ENCODE measurements around the gene GLIS1. TPM values are rescaled to one million over a fixed set of nuclear protein-coding genes. Genes with fewer than 3 reads are reported as not detected.
"Not testable (repeated sequence)": the region's sequence is repeated elsewhere in the genome, so short reads cannot be mapped to it uniquely, and the experiment has no call there.

Gene GLIS1
- polyA plus RNA-seq, 3 donors, result 0.22 to 3.7 (median 0.56) TPM

GRCh38 chr1:53651356-53651755, 87.6 kb downstream of the GLIS1 start:
- 70 to 86% (median 73%) methylated on average over 1 of the region's 1 CpG for WGBS, 3 donors
- no peak overlapping the region for H3K27ac ChIP-seq (ENCODE audit: low read depth, low read length)

- 76 to 88% (median 82%) methylated on average over 7 of the region's 7 CpGs for WGBS, 3 donors
Measured at GRCh38 chr1:53648516-53648915, 90.4 kb downstream of the GLIS1 start.

DNA sequence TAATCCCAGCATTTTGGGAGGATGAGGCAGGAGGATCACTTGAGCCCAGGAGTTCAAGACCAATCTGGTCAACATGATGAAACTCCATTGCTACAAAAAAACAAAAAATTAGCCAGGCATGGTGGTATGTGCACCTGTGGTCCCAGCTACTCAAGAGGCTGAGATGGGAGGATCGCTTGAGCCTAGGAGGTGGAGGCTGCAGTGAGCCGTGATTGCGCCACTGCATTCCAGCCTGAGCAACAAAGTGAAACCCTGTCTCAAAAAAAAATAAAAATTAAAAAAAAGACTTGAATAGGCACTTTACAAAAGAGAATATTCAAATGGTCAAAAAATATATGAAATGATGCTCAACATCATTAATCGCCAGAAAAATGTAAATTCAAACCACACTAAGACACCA, 91.0 kb downstream of the GLIS1 start:
- 90 to 95% (median 93%) methylated on average over 4 of the region's 4 CpGs for WGBS, 3 donors
- not testable (repeated sequence) for H3K27ac ChIP-seq (ENCODE audit: low read depth, low read length)

More at GRCh38 chr1:53648516-53648915, 90.4 kb downstream of the GLIS1 start:
- H3K27ac ChIP-seq (ENCODE audit: low read depth, low read length), result no peak overlapping the region

- no peak overlapping the region for H3K27ac ChIP-seq (ENCODE audit: low read depth, low read length)
Measured at GRCh38 chr1:53646732-53647131, 92.2 kb downstream of the GLIS1 start.

- WGBS, 3 donors, result 69 to 89% (median 78%) methylated on average over 1 of the region's 1 CpG
- no peak overlapping the region for H3K27ac ChIP-seq (ENCODE audit: low read depth, low read length)
Measured at GRCh38 chr1:53645690-53646078, 93.3 kb downstream of the GLIS1 start.

GRCh38 chr1:53644909-53645689, 93.9 kb downstream of the GLIS1 start:
- WGBS, 3 donors, result 82 to 85% (median 83%) methylated on average over 14 of the region's 14 CpGs
- no peak overlapping the region for H3K27ac ChIP-seq (ENCODE audit: low read depth, low read length)

- WGBS, 3 donors, result 78 to 89% (median 78%) methylated on average over 7 of the region's 7 CpGs
- no peak overlapping the region for H3K27ac ChIP-seq (ENCODE audit: low read depth, low read length)
Measured at GRCh38 chr1:53644496-53644895, 94.5 kb downstream of the GLIS1 start.

- no peak overlapping the region for H3K27ac ChIP-seq (ENCODE audit: low read depth, low read length)
- WGBS, 3 donors, result 71 to 86% (median 78%) methylated on average over 4 of the region's 4 CpGs
Measured at GRCh38 chr1:53643881-53644390, 95.0 kb downstream of the GLIS1 start.

GRCh38 chr1:53643041-53643880, 95.7 kb downstream of the GLIS1 start:
- WGBS, 3 donors, result 78 to 84% (median 80%) methylated on average over 17 of the region's 17 CpGs
- no peak overlapping the region for H3K27ac ChIP-seq (ENCODE audit: low read depth, low read length)

DNA sequence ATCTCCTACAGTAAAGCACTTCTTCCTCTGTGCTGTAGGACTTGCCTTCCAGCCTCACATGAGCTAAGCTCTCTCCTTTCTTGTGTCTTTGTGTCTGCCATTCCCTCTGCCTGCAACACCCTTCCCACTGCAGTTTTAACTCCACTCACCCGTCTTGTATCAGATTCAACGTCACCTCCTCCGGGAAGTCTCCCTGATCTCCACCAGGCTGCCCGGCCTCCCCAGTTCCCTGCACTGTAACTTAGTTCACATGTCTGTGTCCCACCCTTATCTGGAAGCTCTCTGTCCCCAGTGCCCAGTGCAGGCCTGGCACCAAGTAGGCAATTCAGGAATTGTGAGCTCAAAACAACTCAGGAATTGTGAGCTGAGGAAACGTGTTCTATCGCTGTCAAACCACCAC, 96.4 kb downstream of the GLIS1 start:
- whole genome bisulfite sequencing, 3 donors, result 76 to 93% (median 78%) methylated on average over 6 of the region's 6 CpGs
- H3K27ac ChIP-seq (ENCODE audit: low read depth, low read length), result no peak overlapping the region

- 80 to 95% (median 88%) methylated on average over 7 of the region's 7 CpGs for WGBS, 3 donors
- no peak overlapping the region for H3K27ac ChIP-seq (ENCODE audit: low read depth, low read length)
Measured at GRCh38 chr1:53642215-53642555, 96.8 kb downstream of the GLIS1 start.

DNA sequence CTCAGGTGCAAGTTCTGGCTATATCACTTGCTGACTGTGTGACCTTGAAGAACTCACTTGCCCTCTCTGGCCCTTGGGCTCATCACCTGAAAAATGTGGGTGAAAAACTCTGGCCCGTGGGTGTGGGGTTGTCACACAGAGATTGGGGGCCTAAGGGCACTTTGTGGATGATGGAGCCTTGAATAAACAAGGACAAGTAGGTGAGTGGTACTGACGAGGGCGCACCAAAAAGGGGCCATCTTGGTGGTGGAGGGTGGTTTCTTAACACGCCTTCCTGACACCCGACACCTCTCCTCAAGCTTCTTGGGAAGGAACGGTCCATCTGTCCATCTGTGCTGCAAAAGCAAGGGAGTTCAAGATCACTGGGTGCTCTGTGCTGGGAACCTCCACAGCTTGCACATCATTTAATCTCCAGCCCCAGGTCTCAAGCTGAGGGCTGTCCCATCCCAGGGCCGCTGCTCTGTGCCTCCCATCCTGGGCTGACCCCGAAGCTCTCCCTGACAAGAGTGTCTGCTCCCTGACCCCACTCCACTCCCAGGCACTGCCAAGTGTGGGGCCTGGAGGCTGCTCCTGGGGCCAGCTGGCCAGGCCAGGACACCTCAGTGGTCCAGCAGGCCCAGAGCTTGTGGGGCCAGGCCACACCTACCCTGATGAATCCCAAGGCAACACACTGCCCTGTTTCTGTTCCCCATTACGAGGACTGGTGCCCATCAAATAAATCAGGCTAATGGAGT, 97.3 kb downstream of the GLIS1 start:
- no peak overlapping the region for H3K27ac ChIP-seq (ENCODE audit: low read depth, low read length)
- WGBS, 3 donors, result 67 to 90% (median 88%) methylated on average over 9 of the region's 9 CpGs

DNA sequence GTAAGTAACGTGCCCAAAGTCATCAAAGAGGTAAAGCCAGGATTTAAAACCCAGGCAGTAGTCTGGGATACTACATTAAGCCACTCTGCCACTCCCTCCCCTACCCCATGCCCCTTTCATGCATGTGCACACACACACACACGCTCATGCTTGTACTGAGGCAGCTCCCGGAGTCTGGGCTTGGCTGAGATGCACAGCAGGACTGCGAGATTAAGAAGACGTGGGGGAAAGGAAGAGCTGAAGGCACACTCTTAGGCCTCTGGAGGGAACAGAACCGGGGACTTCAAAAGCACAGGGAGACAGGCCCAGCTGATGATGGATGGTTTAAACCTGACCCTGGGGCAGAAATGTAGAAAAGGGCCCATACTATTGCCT, 98.3 kb downstream of the GLIS1 start:
- WGBS, 3 donors, result 60 to 73% (median 70%) methylated on average over 6 of the region's 6 CpGs
- no peak overlapping the region for H3K27ac ChIP-seq (ENCODE audit: low read depth, low read length)

DNA sequence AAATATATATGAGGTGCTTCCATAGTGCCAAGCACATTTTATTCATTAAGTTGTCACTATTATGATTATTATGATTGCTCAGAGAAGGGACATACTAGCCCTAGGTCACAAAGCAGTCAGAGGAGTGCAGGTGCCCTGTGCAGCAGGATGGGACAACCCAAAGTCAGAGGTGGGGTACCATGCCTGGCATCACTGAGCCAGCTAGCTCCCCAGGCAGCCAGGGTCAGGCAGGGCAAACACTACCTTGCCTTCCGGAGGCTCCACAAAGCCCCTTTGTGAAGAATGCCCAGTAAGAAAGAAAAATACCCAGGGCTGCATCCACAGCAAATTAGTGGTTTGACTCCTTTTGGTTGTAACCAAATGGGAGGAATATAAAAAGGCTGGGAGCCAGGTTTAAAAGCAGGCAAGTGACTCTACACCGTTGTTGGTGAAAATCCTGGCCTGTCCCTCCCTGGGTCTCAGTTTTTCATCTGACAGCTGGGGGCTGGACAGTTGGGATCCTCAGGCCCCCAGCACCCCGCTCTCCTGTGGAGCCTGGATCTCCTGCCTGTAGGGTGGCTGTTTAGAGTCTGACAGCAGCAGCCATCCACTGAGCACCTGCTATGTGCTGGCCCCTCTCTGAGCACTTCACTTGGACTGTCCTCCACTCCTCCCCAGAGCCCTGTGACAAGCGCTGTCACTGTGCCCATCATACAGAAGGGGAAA, 98.8 kb downstream of the GLIS1 start:
- WGBS, 3 donors, result 73 to 89% (median 84%) methylated on average over 4 of the region's 4 CpGs
- H3K27ac ChIP-seq (ENCODE audit: low read depth, low read length), result no peak overlapping the region

GRCh38 chr1:53639251-53639763, 99.7 kb downstream of the GLIS1 start:
- H3K27ac ChIP-seq (ENCODE audit: low read depth, low read length), result no peak overlapping the region
- WGBS, 3 donors, result 49 to 70% (median 63%) methylated on average over 16 of the region's 16 CpGs

DNA sequence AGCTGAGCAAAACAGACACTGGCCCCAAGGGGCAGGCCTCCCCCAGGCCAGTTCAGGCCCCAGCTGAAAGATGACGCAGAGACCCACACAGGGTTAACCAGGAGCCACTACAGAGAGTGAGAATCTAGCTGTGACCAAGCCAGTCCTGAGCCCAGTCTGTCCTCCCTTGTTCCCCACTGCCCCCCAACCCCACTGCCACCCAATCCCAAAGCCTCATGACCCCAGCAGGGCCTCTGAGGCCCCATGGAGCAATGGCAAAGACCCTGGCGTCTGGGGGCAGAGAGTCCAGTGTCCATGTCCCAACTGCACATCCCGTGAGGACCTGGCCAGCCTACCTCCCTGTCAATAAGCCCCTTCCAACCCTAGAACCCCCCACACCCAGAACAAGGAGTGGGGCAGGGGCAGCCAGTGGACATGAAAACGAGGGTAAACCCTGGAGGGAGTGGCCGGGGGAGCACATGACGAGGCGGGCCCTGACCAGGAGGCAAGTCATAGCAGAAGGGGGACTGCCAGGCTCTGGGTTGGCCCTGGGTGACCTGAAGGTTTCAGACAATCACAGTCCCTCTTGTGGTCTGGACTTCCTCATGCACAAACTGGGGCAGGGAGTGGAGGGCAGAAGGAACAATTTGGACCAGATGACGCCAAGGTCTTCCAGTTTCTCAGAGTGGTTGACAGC, 100.5 kb downstream of the GLIS1 start:
- no peak overlapping the region for H3K27ac ChIP-seq (ENCODE audit: low read depth, low read length)
- 87 to 89% (median 87%) methylated on average over 8 of the region's 8 CpGs for WGBS, 3 donors

- H3K27ac ChIP-seq (ENCODE audit: low read depth, low read length), result no peak overlapping the region
- WGBS, 3 donors, result 65 to 85% (median 70%) methylated on average over 14 of the region's 14 CpGs
Measured at GRCh38 chr1:53637511-53638359, 101.2 kb downstream of the GLIS1 start.
